Cerebellar nuclear complex (tissue), 1 donor: Measurements from ENCODE around the gene REM2.

Experiments used
- DNase-seq, 2 experiments: peaks; one replicate each; lab custom pipeline; 2025; lab: John Stamatoyannopoulos, UW

REM2 gene

DNA sequence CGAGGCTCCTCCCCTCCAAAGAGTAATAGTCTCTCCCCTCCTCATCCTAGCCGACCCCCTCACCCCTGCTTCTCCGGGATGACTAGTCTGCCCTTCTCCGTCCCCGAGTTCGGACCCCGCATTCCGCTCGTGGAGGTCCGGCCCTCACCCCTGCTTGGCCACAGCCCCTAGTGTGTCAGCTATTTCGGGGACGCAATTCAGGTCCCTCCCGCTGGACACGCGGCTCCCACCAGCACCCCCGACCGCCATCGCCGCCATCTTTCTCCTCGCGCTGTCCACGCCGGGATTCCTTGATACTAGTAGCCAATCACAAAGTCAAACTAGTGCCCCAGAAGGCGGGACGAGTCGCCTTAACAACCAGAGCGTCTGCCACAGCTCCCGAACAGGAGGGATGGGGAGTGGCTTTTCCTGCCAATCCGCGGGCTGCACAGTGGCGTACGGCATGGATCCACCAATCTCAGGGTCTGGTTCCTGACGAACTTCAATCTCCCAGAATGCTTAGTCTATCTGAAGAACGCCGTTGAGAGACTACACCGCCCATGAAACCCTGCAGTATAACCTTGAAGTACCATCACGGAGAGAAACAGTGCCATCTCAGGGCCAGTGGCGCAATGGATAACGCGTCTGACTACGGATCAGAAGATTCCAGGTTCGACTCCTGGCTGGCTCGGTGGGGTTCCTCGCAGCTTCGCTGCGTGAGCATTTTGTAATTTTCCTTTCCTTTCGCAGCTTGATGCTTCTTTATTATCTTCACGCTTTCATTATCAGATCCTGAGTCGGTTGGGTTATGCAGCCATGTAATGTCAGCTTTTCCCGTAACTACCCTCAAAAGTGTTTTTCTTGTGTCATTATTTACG, 46.3 kb downstream of the REM2 start, which contains the start of gene PRMT5:
Gene PRMT5, minus strand, starts transcription at position 273 of the 857 bp plus-strand sequence. Its CDS starts 15 bp downstream, at position 258.
- DNase-seq: peak; percentile 95 to 100

- peak in 1 of 2 experiments; percentile 51 for DNase-seq
Measured at GRCh38 chr14:22929961-22930364, 46.9 kb downstream of the REM2 start.

DNA sequence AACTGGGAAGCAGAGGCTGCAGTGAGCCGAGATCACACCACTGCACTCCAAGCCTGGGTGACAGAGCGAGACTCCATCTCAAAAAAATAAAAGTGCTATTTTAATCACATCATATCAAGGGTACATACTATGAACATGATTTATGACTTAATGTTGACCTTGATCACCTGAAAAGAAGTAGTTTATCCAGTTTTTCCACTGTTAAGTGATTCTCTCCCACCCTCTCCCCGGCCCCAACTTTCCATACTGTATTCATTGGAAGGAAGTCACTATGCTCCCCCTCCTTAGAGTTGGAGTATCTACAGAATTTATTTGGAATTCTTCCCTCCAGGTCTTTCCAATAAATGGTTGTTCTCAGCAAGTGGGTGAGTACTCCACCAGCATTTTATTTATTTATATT, 49.1 kb downstream of the REM2 start:
- no peak for DNase-seq

DNA sequence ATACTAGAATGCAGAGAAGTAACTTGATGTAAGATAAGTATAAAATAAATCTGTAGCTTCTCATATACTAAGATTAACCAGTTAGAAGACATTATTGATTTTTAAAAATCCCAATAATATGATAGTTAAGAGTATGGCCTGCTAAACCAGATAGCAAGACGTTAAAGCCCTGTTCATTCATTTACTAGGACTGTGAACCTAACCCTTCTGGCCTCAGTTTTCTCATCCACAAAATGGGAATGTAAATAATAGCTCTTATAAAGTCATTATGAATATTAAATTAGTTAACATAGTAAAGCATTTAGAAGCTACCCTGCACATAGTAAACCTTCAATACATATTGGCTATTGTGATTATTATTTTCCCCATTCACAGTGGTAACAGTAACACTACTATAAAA, 52.1 kb downstream of the REM2 start:
- no peak for DNase-seq
